SK-N-SH treated with all-trans-retinoic acid at 6 μM for 48 hours (cell line): ENCODE measurements around the gene TAF9B.

ENCODE experiments used
- ATAC-seq: fragments of 200-7000 bp; cut with Tn5 transposase; 3 replicates; pipeline ENCODE4 v1.9.1; 2020; ENCODE audit warnings: mild to moderate bottlenecking, moderate library complexity
- ARNTL ChIP-seq: fragments of 450-650 bp; formaldehyde crosslinking; IDR thresholded peaks from 2 replicates; pipeline ENCODE4 v1.5.0; 2020; ENCODE audit warnings: low read depth, mild to moderate bottlenecking, moderate library complexity, borderline replicate concordance
- CREB5 ChIP-seq: fragments of 250-450 bp; sonication (Bioruptor Pico); IDR thresholded peaks from 2 replicates; pipeline ENCODE4 v1.5.1; 2020; ENCODE audit warnings: low read depth, mild to moderate bottlenecking, moderate library complexity
- CSRNP3 ChIP-seq: fragments of 250-450 bp; sonication (Bioruptor Pico); IDR thresholded peaks from 2 replicates; pipeline ENCODE4 v1.5.1; 2021; ENCODE audit warnings: mild to moderate bottlenecking, moderate library complexity
- ESRRG ChIP-seq: fragments of 250-450 bp; sonication (Bioruptor Pico); IDR thresholded peaks from 2 replicates; pipeline ENCODE4 v1.6.1; 2021; ENCODE audit warnings: mild to moderate bottlenecking
- GLIS3 ChIP-seq: fragments of 250-450 bp; sonication (Bioruptor Pico); IDR thresholded peaks from 2 replicates; pipeline ENCODE4 v1.5.0; 2020; ENCODE audit warnings: mild to moderate bottlenecking, moderate library complexity
- ISL1 ChIP-seq: fragments of 250-450 bp; sonication (Bioruptor Pico); IDR thresholded peaks from 2 replicates; pipeline ENCODE4 v2.1.2; 2022; ENCODE audit warnings: mild to moderate bottlenecking, moderate library complexity
- OSR1 ChIP-seq: fragments of 250-450 bp; sonication (Bioruptor Pico); IDR thresholded peaks from 2 replicates; pipeline ENCODE4 v1.8.0; 2022; ENCODE audit warnings: moderate library complexity, mild to moderate bottlenecking, inconsistent platforms
- PATZ1 ChIP-seq: fragments of 250-450 bp; sonication (Bioruptor Pico); IDR thresholded peaks from 2 replicates; pipeline ENCODE4 v1.8.0; 2020; ENCODE audit warnings: mild to moderate bottlenecking, moderate library complexity, borderline replicate concordance
- POU6F1 ChIP-seq: fragments of 250-450 bp; sonication (Bioruptor Pico); IDR thresholded peaks from 2 replicates; pipeline ENCODE4 v1.8.0; 2021; ENCODE audit warnings: low read depth, mild to moderate bottlenecking, moderate library complexity, borderline replicate concordance
- PPARA ChIP-seq: fragments of 250-450 bp; sonication (Bioruptor Pico); IDR thresholded peaks from 2 replicates; pipeline ENCODE4 v1.5.0; 2020; ENCODE audit warnings: mild to moderate bottlenecking, borderline replicate concordance
- RARB ChIP-seq: fragments of 250-450 bp; sonication (Bioruptor Pico); IDR thresholded peaks from 2 replicates; pipeline ENCODE4 v1.8.0; 2021; ENCODE audit warnings: mild to moderate bottlenecking, moderate library complexity
- SNAI2 ChIP-seq: fragments of 250-450 bp; sonication (Bioruptor Pico); IDR thresholded peaks from 2 replicates; pipeline ENCODE4 v1.5.0; 2020; ENCODE audit warnings: mild to moderate bottlenecking, moderate library complexity
- TCF4 ChIP-seq: fragments of 250-450 bp; sonication (Bioruptor Pico); IDR thresholded peaks from 2 replicates; pipeline ENCODE4 v1.8.0; 2021; ENCODE audit warnings: mild to moderate bottlenecking, moderate library complexity, borderline replicate concordance
- TOX ChIP-seq: fragments of 250-450 bp; sonication (Bioruptor Pico); IDR thresholded peaks from 2 replicates; pipeline ENCODE4 v1.8.0; 2021; ENCODE audit warnings: mild to moderate bottlenecking, moderate library complexity, borderline replicate concordance
- TSHZ2 ChIP-seq: fragments of 250-450 bp; sonication (Bioruptor Pico); IDR thresholded peaks from 2 replicates; pipeline ENCODE4 v1.5.0; 2020; ENCODE audit warnings: mild to moderate bottlenecking, moderate library complexity
- ZC3H10 ChIP-seq: fragments of 250-450 bp; sonication (Bioruptor Pico); IDR thresholded peaks from 2 replicates; pipeline ENCODE4 v1.5.1; 2021; ENCODE audit warnings: mild to moderate bottlenecking, moderate library complexity
- ZFP3 ChIP-seq: fragments of 250-450 bp; sonication (Bioruptor Pico); IDR thresholded peaks from 2 replicates; pipeline ENCODE4 v1.5.0; 2020; ENCODE audit warnings: mild to moderate bottlenecking, moderate library complexity
- ZFP30 ChIP-seq: fragments of 450-650 bp; formaldehyde crosslinking; IDR thresholded peaks from 2 replicates; pipeline ENCODE4 v1.5.0; 2022; ENCODE audit warnings: mild to moderate bottlenecking, moderate library complexity
- ZNF565 ChIP-seq: fragments of 450-650 bp; formaldehyde crosslinking; conservative IDR thresholded peaks from 2 replicates; pipeline ENCODE4 v1.5.0; 2020; ENCODE audit warnings: low read depth, mild to moderate bottlenecking, moderate library complexity
- ZNF70 ChIP-seq: fragments of 450-650 bp; formaldehyde crosslinking; IDR thresholded peaks from 2 replicates; pipeline ENCODE4 v1.5.0; 2020; ENCODE audit warnings: mild to moderate bottlenecking, moderate library complexity

TAF9B gene

GRCh38 chrX:78102091-78102490 lies 37.4 kb downstream of the TAF9B start:
- TF ChIP-seq ZFP3 (CRISPR knock-in tag) (no peak), CREB5 (CRISPR knock-in tag) (no peak), PATZ1 (CRISPR knock-in tag) (no peak), ISL1 (CRISPR knock-in tag) (no peak), POU6F1 (no peak), CSRNP3 (CRISPR knock-in tag) (no peak), ZNF565 (CRISPR knock-in tag) (no peak), ARNTL (no peak), SNAI2 (CRISPR knock-in tag) (no peak), ZFP30 (CRISPR knock-in tag) (no peak), TCF4 (CRISPR knock-in tag) (no peak), PPARA (no peak), TOX (CRISPR knock-in tag) (no peak), RARB (CRISPR knock-in tag) (no peak)
- ATAC-seq: no peak

GRCh38 chrX:78098108-78098507 lies 41.3 kb downstream of the TAF9B start:
- ATAC-seq: no peak
- TF ChIP-seq PPARA (no peak), CREB5 (CRISPR knock-in tag) (no peak), TSHZ2 (CRISPR knock-in tag) (no peak)

- ATAC-seq: peak; percentile 85
- TF ChIP-seq POU6F1 (no peak), ESRRG (CRISPR knock-in tag) (no peak), CSRNP3 (CRISPR knock-in tag) (no peak), GLIS3 (CRISPR knock-in tag) (no peak), TOX (CRISPR knock-in tag) (no peak), ZC3H10 (CRISPR knock-in tag) (no peak), ISL1 (CRISPR knock-in tag) (no peak), ZNF70 (CRISPR knock-in tag) (no peak), TSHZ2 (CRISPR knock-in tag) (no peak), RARB (CRISPR knock-in tag) (no peak), OSR1 (CRISPR knock-in tag) (no peak), ARNTL (no peak), ZFP3 (CRISPR knock-in tag) (no peak), ZFP30 (CRISPR knock-in tag) (no peak)
Measured at GRCh38 chrX:78092296-78092695, 47.2 kb downstream of the TAF9B start.
